ENCODE data around the gene ZDHHC5. TPM values are rescaled to one million over a fixed set of nuclear protein-coding genes. Genes with fewer than 3 reads are reported as not detected.
A peak's percentile ranks its signal among the peaks of the same experiment; 100 is the strongest.
"Not testable (repeated sequence)": the region's sequence is repeated elsewhere in the genome, so short reads cannot be mapped to it uniquely, and the experiment has no call there.

The ZDHHC5 gene
- total RNA-seq, 4 donors from 2014 or later = 34.3 to 52.1 (median 45.8) TPM

- H3K27ac ChIP-seq = no peak overlapping the region
- H3K27me3 ChIP-seq = no peaks in the 10 kb centered on the region
- TF ChIP-seq EP300 (IDR thresholded peaks at IDR 0.05) (no peak), POLR2AphosphoS5 (IDR thresholded peaks at IDR 0.05) (no peak), POLR2A (IDR thresholded peaks at IDR 0.05) (no peak)
- TF ChIP-seq, protein P1, sequence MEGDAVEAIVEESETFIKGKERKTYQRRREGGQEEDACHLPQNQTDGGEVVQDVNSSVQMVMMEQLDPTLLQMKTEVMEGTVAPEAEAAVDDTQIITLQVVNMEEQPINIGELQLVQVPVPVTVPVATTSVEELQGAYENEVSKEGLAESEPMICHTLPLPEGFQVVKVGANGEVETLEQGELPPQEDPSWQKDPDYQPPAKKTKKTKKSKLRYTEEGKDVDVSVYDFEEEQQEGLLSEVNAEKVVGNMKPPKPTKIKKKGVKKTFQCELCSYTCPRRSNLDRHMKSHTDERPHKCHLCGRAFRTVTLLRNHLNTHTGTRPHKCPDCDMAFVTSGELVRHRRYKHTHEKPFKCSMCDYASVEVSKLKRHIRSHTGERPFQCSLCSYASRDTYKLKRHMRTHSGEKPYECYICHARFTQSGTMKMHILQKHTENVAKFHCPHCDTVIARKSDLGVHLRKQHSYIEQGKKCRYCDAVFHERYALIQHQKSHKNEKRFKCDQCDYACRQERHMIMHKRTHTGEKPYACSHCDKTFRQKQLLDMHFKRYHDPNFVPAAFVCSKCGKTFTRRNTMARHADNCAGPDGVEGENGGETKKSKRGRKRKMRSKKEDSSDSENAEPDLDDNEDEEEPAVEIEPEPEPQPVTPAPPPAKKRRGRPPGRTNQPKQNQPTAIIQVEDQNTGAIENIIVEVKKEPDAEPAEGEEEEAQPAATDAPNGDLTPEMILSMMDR (IDR thresholded peaks at IDR 0.05) = no peak
- no peaks in the 10 kb centered on the region for H3K9me3 ChIP-seq
- WGBS, 2 donors (ENCODE audit: low coverage in 1 of 2) = 89% methylated on average over 2 of the region's 2 CpGs; no CpG with 5 or more reads in 1 of the 2 donors
- ATAC-seq = no peak
- H3K36me3 ChIP-seq = peaks cover 0 to 14% of the 10 kb centered on the region in 2 donors
- H3K4me3 ChIP-seq = peak overlapping the region in 1 of 2 donors; percentile 82
- peaks cover 9 to 50% (median 25%) of the 10 kb centered on the region in 3 donors for H3K4me1 ChIP-seq
These were observed 45.9 kb downstream of the ZDHHC5 start for GRCh38 chr11:57713835-57714234.

- H3K27me3 ChIP-seq, H3K4me3 ChIP-seq, H3K27ac ChIP-seq, H3K9me3 ChIP-seq, ATAC-seq: not testable (repeated sequence)
- H3K4me1 ChIP-seq = peaks cover 9 to 26% (median 19%) of the 10 kb centered on the region in 3 donors
- WGBS, 2 donors (ENCODE audit: low coverage in 1 of 2) = no CpG with 5 or more reads among the region's 34 CpGs
- peaks cover 0 to 33% of the 10 kb centered on the region in 2 donors for H3K36me3 ChIP-seq
These were observed 48.8 kb downstream of the ZDHHC5 start for GRCh38 chr11:57716726-57717125.

- peaks cover 0 to 16% of the 10 kb centered on the region in 2 donors for H3K36me3 ChIP-seq
- no peak for ATAC-seq
- H3K9me3 ChIP-seq = no peaks in the 10 kb centered on the region
- 57 to 60% methylated on average over 2 of the region's 2 CpGs for WGBS, 2 donors (ENCODE audit: low coverage in 1 of 2)
- no peaks in the 10 kb centered on the region for H3K27me3 ChIP-seq
- TF ChIP-seq, protein P1 (IDR thresholded peaks at IDR 0.05) = no peak
- TF ChIP-seq EP300 (IDR thresholded peaks at IDR 0.05) (no peak), POLR2AphosphoS5 (IDR thresholded peaks at IDR 0.05) (no peak), POLR2A (IDR thresholded peaks at IDR 0.05) (no peak)
- H3K4me1 ChIP-seq = no peaks in the 10 kb centered on the region
- H3K27ac ChIP-seq = no peak overlapping the region
- H3K4me3 ChIP-seq = no peak overlapping the region
These were observed 59.3 kb downstream of the ZDHHC5 start for GRCh38 chr11:57727185-57727584.

DNA sequence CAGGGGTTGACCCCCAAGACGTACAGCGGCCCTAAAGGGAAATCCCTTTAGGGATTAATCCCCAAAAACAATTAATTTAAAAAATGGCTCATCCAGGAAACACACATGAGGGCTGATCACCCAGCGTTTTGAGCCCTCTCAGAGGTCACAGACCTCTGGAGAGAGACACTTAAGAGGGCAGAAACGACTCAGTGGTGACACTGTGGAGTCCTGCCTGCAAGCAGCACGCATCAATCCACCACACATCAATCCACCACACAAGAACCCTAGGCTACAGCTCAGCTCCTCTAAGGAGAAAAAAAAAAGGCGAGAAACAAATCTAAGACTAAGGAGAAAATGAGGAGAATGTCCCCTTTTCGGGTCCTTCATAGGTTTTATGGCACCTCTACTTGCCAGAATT is 60.9 kb downstream of the ZDHHC5 start:
- Histone ChIP-seq H3K9me3 (no peaks in the 10 kb centered on the region), H3K27ac (no peak overlapping the region), H3K27me3 (no peaks in the 10 kb centered on the region), H3K36me3 (peaks cover 0 to 8% of the 10 kb centered on the region in 2 donors), H3K4me3 (no peak overlapping the region), H3K4me1 (no peaks in the 10 kb centered on the region)
- 67 to 93% methylated on average over 3 to 5 of the region's 7 CpGs for WGBS, 2 donors (ENCODE audit: low coverage in 1 of 2)
- TF ChIP-seq, protein P1 (IDR thresholded peaks at IDR 0.05) = no peak
- TF ChIP-seq POLR2A (IDR thresholded peaks at IDR 0.05) = no peak
- no peak for ATAC-seq

DNA sequence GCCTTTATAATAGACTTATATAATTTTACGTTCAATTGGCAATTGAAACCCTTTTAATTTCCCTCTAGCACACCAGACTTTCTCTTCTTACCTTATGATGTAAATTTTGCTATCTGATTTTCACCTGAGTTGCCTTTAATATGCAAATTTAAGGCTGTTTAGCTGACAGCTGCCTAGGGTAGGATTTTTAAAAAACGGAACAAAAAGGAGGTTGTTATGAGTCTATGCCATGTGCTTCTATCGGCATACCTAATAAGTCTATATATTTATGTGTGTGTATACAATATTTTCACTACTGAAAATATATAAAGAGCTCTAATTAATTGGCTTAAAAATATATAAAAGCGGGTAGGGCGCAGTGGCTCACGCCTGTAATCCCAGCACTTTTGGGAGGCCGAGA is 61.6 kb downstream of the ZDHHC5 start:
- TF ChIP-seq POLR2AphosphoS5 (IDR thresholded peaks at IDR 0.05) (no peak), POLR2A (IDR thresholded peaks at IDR 0.05) (no peak), EP300 (IDR thresholded peaks at IDR 0.05) (no peak)
- TF ChIP-seq, protein P1 (IDR thresholded peaks at IDR 0.05) = no peak

More for the DNA sequence above, 61.6 kb downstream of the ZDHHC5 start:
- Histone ChIP-seq H3K27me3 (no peaks in the 10 kb centered on the region), H3K4me1 (no peaks in the 10 kb centered on the region), H3K27ac (no peak overlapping the region), H3K9me3 (no peaks in the 10 kb centered on the region), H3K36me3 (peaks cover 0 to 11% of the 10 kb centered on the region in 2 donors), H3K4me3 (no peak overlapping the region)
- WGBS, 2 donors (ENCODE audit: low coverage in 1 of 2) = 86 to 87% methylated on average over 6 to 7 of the region's 7 CpGs
- no peak for ATAC-seq
